BJ (cell line): ENCODE results near the gene SV2B. TPM values are rescaled to one million over a fixed set of nuclear protein-coding genes. Genes with fewer than 3 reads are reported as not detected.

Experiments
- CTCF ChIA-PET: fragments of 350-600 bp; formaldehyde crosslinking; extraction: SDS; loops from one replicate; lab custom pipeline; 2021; ENCODE audit warnings: antibody characterized with exemption, inconsistent platforms; lab: Yijun Ruan, JAX
- POLR2A ChIA-PET: fragments of 300-600 bp; sonication (Branson Sonifier 250); formaldehyde crosslinking; extraction: SDS; loops from one replicate; lab custom pipeline; 2021; ENCODE audit warnings: antibody characterized with exemption; lab: Charles Lee
- DNase-seq: peaks from one replicate; pipeline ENCODE4 v3.0.0-alpha.2; 2011; ENCODE audit warnings: low read depth
- H3K27me3 ChIP-seq: 2 replicates; pipeline ENCODE4 v1.6.0; 2011; ENCODE audit warnings: low read length; ENCODE audit not compliant: control insufficient read depth, insufficient read depth
- H3K36me3 ChIP-seq: 2 replicates; pipeline ENCODE4 v1.5.1; 2011; ENCODE audit warnings: low read length; ENCODE audit not compliant: control insufficient read depth, insufficient read depth
- H3K4me3 ChIP-seq: 2 replicates; pipeline ENCODE4 v1.5.1; 2011; ENCODE audit warnings: low read depth, mild to moderate bottlenecking, control low read depth, low read length
- CTCF ChIP-seq: IDR thresholded peaks from 2 replicates; pipeline ENCODE4 v1.5.1; 2011; ENCODE audit warnings: low read depth, mild to moderate bottlenecking, control low read depth, inconsistent platforms, low read length, moderate library complexity; ENCODE audit not compliant: insufficient read depth
- polyA plus RNA-seq: library from polyadenylated mRNA; depleted of rRNA; stranded (reverse); fragments of >200 nt; gene quantifications from 2 replicates; pipeline ENCODE4 v1.2.3, GENCODE V29; 2011

The SV2B gene
- polyA plus RNA-seq, 1 experiment, result not detected

GRCh38 chr15:91228890-91229289, 128.8 kb downstream of the SV2B start:
- TF ChIP-seq CTCF, result no peak
- H3K27me3 ChIP-seq, result no peaks in the 10 kb centered on the region
- ChIA-PET CTCF (no interaction called here), POLR2A (no interaction called here)
- H3K36me3 ChIP-seq, result no peaks in the 10 kb centered on the region
- DNase-seq, result no peak
- no peak overlapping the region for H3K4me3 ChIP-seq

GRCh38 chr15:91231703-91232102, 131.6 kb downstream of the SV2B start:
- CTCF ChIA-PET, result no interaction called here

GRCh38 chr15:91234759-91235158, 134.7 kb downstream of the SV2B start:
- Histone ChIP-seq H3K27me3 (no peaks in the 10 kb centered on the region), H3K4me3 (no peak overlapping the region), H3K36me3 (no peaks in the 10 kb centered on the region)
- ChIA-PET CTCF (no interaction called here), POLR2A (no interaction called here)
- DNase-seq, result no peak
- TF ChIP-seq CTCF, result no peak

More at GRCh38 chr15:91231703-91232102, 131.6 kb downstream of the SV2B start:
- Histone ChIP-seq H3K27me3 (no peaks in the 10 kb centered on the region), H3K4me3 (no peak overlapping the region), H3K36me3 (no peaks in the 10 kb centered on the region)
- no peak for DNase-seq
- no peak for TF ChIP-seq CTCF
- POLR2A ChIA-PET, result no interaction called here

GRCh38 chr15:91235376-91235775, 135.3 kb downstream of the SV2B start:
- Histone ChIP-seq H3K36me3 (no peaks in the 10 kb centered on the region), H3K27me3 (no peaks in the 10 kb centered on the region), H3K4me3 (no peak overlapping the region)
- POLR2A ChIA-PET, result no interaction called here
- CTCF ChIA-PET, result no interaction called here
- TF ChIP-seq CTCF, result no peak
- no peak for DNase-seq

- POLR2A ChIA-PET, result no interaction called here
These were observed 137.4 kb downstream of the SV2B start for GRCh38 chr15:91237445-91237844.

More at GRCh38 chr15:91237445-91237844, 137.4 kb downstream of the SV2B start:
- H3K4me3 ChIP-seq, result no peak overlapping the region
- TF ChIP-seq CTCF, result no peak
- CTCF ChIA-PET, result interaction anchor here (0.5 to 1.2 kb wide), 2 partner anchors 10 to 1853 kb away, joined by 3 read pairs; no protein-coding TSS in a partner anchor
- DNase-seq, result no peak
- no peaks in the 10 kb centered on the region for H3K27me3 ChIP-seq
- H3K36me3 ChIP-seq, result no peaks in the 10 kb centered on the region
